Caco-2 (cell line): ENCODE measurements around the gene LRRC31. TPM values are rescaled to one million over a fixed set of nuclear protein-coding genes. Genes with fewer than 3 reads are reported as not detected.

Experiments used
- BruUV-seq: library from RNA; stranded (reverse); fragments of 400-500 nt; replicated peaks from 2 replicates; lab custom pipeline; 2021; lab: Mats Ljungman, UMichigan
- CTCF ChIA-PET: fragments of 300-600 bp; sonication (Branson Sonifier 250); formaldehyde crosslinking; loops from one replicate; lab custom pipeline; 2022; ENCODE audit warnings: antibody characterized with exemption; lab: Charles Lee
- POLR2A ChIA-PET: fragments of 300-600 bp; sonication (Branson Sonifier 250); formaldehyde crosslinking; loops from one replicate; lab custom pipeline; 2022; ENCODE audit warnings: antibody characterized with exemption; lab: Charles Lee
- DNase-seq, 2 experiments: peaks; one replicate each; pipeline versions ENCODE4 v3.0.0 to v3.0.0-alpha.2; 2020 to 2022
- H3K27me3 ChIP-seq: replicated peaks from 2 replicates; pipeline ENCODE4 v1.6.0; 2011; ENCODE audit warnings: low read length; ENCODE audit not compliant: control insufficient read depth, insufficient read depth
- H3K36me3 ChIP-seq: 2 replicates; pipeline ENCODE4 v1.5.1; 2011; ENCODE audit warnings: low read length; ENCODE audit not compliant: control insufficient read depth, insufficient read depth
- H3K4me1 ChIP-seq: fragments of 250-450 bp; sonication (Bioruptor Pico); 2 replicates; pipeline ENCODE4 v1.5.1; 2020; ENCODE audit warnings: mild to moderate bottlenecking
- H3K4me3 ChIP-seq: 2 replicates; pipeline ENCODE4 v1.5.1; 2011; ENCODE audit warnings: low read depth, mild to moderate bottlenecking, control low read depth, low read length
- H3K9me3 ChIP-seq: fragments of 250-450 bp; sonication (Bioruptor Pico); 2 replicates; pipeline ENCODE4 v1.5.1; 2020; ENCODE audit warnings: mild to moderate bottlenecking, moderate library complexity
- H3K27ac Mint-ChIP-seq: one replicate; pipeline ENCODE4 v1.8.0; 2022; ENCODE audit warnings: mixed read lengths; ENCODE audit not compliant: unreplicated experiment
- H3K27me3 Mint-ChIP-seq: one replicate; pipeline ENCODE4 v1.8.0; 2022; ENCODE audit warnings: mixed read lengths; ENCODE audit not compliant: insufficient read depth, unreplicated experiment
- H3K36me3 Mint-ChIP-seq: one replicate; pipeline ENCODE4 v1.8.0; 2022; ENCODE audit warnings: mild to moderate bottlenecking, mixed read lengths; ENCODE audit not compliant: insufficient read depth, unreplicated experiment
- H3K4me1 Mint-ChIP-seq: one replicate; pipeline ENCODE4 v1.8.0; 2022; ENCODE audit warnings: low read depth, mixed read lengths; ENCODE audit not compliant: unreplicated experiment
- H3K4me3 Mint-ChIP-seq: one replicate; pipeline ENCODE4 v1.8.0; 2022; ENCODE audit warnings: mild to moderate bottlenecking, moderate library complexity, mixed read lengths; ENCODE audit not compliant: unreplicated experiment
- H3K9me3 Mint-ChIP-seq: one replicate; pipeline ENCODE4 v1.8.0; 2022; ENCODE audit warnings: mixed read lengths; ENCODE audit not compliant: unreplicated experiment
- intact Hi-C: fragments of 100-400 bp; cut with micrococcal nuclease; formaldehyde crosslinking; loops from one replicate; pipeline ENCODE4 v1.10.0; 2022; ENCODE audit not compliant: unreplicated experiment
- total RNA-seq: library from RNA; stranded (reverse); gene quantifications from 2 replicates; pipeline ENCODE4 v1.2.3, GENCODE V29; 2022
- TF ChIP-seq, protein P1 (sequence below), 2 experiments: fragments of 200-600 bp in 1 of 2; IDR thresholded peaks; 1 replicate in 1 of 2; 2 replicates in 1 of 2; pipeline versions ENCODE4 v1.5.1 to v1.8.0; 2011 to 2022; ENCODE audit warnings: antibody characterized with exemption in 1 of 2, control low read depth in 1 of 2, inconsistent platforms in 1 of 2, low read depth in 1 of 2, low read length in 1 of 2, mild to moderate bottlenecking in 1 of 2, moderate library complexity in 1 of 2; ENCODE audit not compliant: insufficient read depth in 1 of 2, severe bottlenecking in 1 of 2, unreplicated experiment in 1 of 2

LRRC31 gene
- total RNA-seq, 1 experiment from 2014 or later, result 0.64 TPM

DNA sequence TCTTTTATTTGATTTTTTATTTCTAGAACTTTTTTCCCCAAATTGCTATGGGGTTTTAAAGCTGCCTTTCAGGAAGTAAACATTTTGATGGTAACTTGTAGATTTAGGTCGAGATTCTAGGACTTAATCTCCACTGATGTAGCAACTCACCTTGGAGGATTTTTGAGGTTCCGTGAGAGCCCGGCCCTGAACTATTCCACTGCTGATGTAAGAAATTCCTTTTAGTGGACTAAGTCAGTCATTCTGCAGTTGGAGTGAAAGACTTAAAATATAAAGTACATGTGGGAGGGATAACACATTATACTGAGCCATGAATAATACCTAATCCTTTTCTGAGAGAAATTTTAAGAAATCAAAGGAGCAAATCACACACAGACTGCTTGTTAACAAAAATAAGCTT lies 44.4 kb downstream of the LRRC31 start:
- H3K4me3 Mint-ChIP-seq, result no peak overlapping the region
- TF ChIP-seq, protein P1, sequence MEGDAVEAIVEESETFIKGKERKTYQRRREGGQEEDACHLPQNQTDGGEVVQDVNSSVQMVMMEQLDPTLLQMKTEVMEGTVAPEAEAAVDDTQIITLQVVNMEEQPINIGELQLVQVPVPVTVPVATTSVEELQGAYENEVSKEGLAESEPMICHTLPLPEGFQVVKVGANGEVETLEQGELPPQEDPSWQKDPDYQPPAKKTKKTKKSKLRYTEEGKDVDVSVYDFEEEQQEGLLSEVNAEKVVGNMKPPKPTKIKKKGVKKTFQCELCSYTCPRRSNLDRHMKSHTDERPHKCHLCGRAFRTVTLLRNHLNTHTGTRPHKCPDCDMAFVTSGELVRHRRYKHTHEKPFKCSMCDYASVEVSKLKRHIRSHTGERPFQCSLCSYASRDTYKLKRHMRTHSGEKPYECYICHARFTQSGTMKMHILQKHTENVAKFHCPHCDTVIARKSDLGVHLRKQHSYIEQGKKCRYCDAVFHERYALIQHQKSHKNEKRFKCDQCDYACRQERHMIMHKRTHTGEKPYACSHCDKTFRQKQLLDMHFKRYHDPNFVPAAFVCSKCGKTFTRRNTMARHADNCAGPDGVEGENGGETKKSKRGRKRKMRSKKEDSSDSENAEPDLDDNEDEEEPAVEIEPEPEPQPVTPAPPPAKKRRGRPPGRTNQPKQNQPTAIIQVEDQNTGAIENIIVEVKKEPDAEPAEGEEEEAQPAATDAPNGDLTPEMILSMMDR (IDR thresholded peaks at IDR 0.05; ENCODE audit: insufficient read depth in 1 of 2, low read depth in 1 of 2, low read length in 1 of 2, severe bottlenecking in 1 of 2, unreplicated experiment in 1 of 2), result no peak
- Histone ChIP-seq H3K27me3 (no peaks in the 10 kb centered on the region; the same call in 1 of the 2 replicates), H3K9me3 (no peaks in the 10 kb centered on the region), H3K36me3 (no peaks in the 10 kb centered on the region), H3K4me1 (no peaks in the 10 kb centered on the region), H3K4me3 (no peak overlapping the region)
- no peak overlapping the region for H3K27ac Mint-ChIP-seq
- no peaks in the 10 kb centered on the region for H3K9me3 Mint-ChIP-seq
- H3K27me3 Mint-ChIP-seq, result peaks cover 14% of the 10 kb centered on the region
- DNase-seq, result no peak
- BruUV-seq, result no TSS peak
- CTCF ChIA-PET, result no interaction called here
- H3K36me3 Mint-ChIP-seq, result no peaks in the 10 kb centered on the region
- intact Hi-C loops, result no loop called here
- peaks cover 7% of the 10 kb centered on the region for H3K4me1 Mint-ChIP-seq
- POLR2A ChIA-PET, result no interaction called here

DNA sequence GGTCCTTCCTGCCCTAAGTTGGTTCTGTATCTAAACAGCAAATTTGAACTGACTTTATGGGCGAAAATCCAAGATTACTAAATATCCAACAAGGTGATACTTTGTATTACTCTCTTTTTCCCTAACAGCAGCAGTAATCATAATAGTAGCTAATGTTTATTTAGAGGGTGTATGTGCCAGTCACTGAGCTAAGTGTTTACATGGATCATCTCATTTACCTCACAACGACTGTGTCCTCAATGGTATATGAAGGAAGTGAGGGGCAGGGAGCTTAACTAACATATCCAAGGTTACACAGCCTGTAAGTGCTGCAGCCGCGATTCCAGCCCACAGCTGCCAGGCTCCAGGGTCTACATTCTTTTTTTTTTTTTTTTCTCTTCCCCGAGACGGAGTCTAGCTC lies 46.8 kb downstream of the LRRC31 start:
- Histone ChIP-seq H3K36me3 (no peaks in the 10 kb centered on the region), H3K27me3 (no peaks in the 10 kb centered on the region; the same call in 1 of the 2 replicates), H3K4me1 (no peaks in the 10 kb centered on the region), H3K4me3 (no peak overlapping the region), H3K9me3 (no peaks in the 10 kb centered on the region)
- BruUV-seq, result no TSS peak
- TF ChIP-seq, protein P1 (IDR thresholded peaks at IDR 0.05; ENCODE audit: insufficient read depth in 1 of 2, low read depth in 1 of 2, low read length in 1 of 2, severe bottlenecking in 1 of 2, unreplicated experiment in 1 of 2), result no peak
- no peaks in the 10 kb centered on the region for H3K36me3 Mint-ChIP-seq
- no peaks in the 10 kb centered on the region for H3K9me3 Mint-ChIP-seq
- ChIA-PET POLR2A (no interaction called here), CTCF (no interaction called here)
- H3K27ac Mint-ChIP-seq, result no peak overlapping the region
- peaks cover 19% of the 10 kb centered on the region for H3K27me3 Mint-ChIP-seq
- DNase-seq, result no peak
- H3K4me3 Mint-ChIP-seq, result peak overlapping the region; percentile 77
- H3K4me1 Mint-ChIP-seq, result peaks cover 7% of the 10 kb centered on the region
- intact Hi-C loops, result no loop called here

DNA sequence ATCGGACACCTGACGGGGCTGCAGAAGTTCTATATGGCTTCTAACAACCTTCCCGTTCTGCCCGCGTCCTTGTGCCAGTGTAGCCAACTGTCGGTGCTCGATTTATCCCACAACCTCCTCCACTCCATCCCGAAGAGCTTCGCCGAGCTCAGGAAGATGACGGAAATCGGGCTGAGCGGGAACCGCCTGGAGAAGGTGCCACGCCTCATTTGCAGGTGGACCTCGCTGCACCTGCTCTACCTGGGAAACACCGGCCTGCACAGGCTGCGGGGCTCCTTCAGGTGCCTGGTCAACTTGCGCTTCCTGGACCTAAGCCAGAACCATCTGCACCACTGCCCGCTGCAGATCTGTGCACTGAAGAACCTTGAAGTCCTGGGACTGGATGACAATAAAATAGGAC lies 47.2 kb downstream of the LRRC31 start:
- DNase-seq, result peak in 1 of 2 experiments; percentile 36

More for the DNA sequence above, 47.2 kb downstream of the LRRC31 start:
- Histone ChIP-seq H3K4me3 (peak overlapping the region; percentile 41), H3K9me3 (no peaks in the 10 kb centered on the region), H3K27me3 (no peaks in the 10 kb centered on the region; the same call in 1 of the 2 replicates), H3K4me1 (no peaks in the 10 kb centered on the region), H3K36me3 (no peaks in the 10 kb centered on the region)
- Mint-ChIP-seq H3K27ac (no peak overlapping the region), H3K4me3 (peak overlapping the region; percentile 77), H3K9me3 (peaks cover 3% of the 10 kb centered on the region), H3K27me3 (peaks cover 22% of the 10 kb centered on the region), H3K36me3 (no peaks in the 10 kb centered on the region), H3K4me1 (peaks cover 7% of the 10 kb centered on the region)
- CTCF ChIA-PET, result no interaction called here
- TF ChIP-seq, protein P1 (IDR thresholded peaks at IDR 0.05; ENCODE audit: insufficient read depth in 1 of 2, low read depth in 1 of 2, low read length in 1 of 2, severe bottlenecking in 1 of 2, unreplicated experiment in 1 of 2), result no peak
- POLR2A ChIA-PET, result no interaction called here
- no TSS peak for BruUV-seq
- intact Hi-C loops, result no loop called here
